PC-9 (cell line): Measurements from ENCODE around the gene VAX1.

ENCODE experiments used
- CTCF ChIP-seq: fragments of 200-600 bp; sonication (generic); conservative IDR thresholded peaks from 2 replicates; pipeline ENCODE4 v1.6.1; 2017; ENCODE audit warnings: mixed run types, antibody characterized with exemption, mild to moderate bottlenecking, moderate library complexity
- EZH2 ChIP-seq: fragments of 200-600 bp; sonication (generic); IDR thresholded peaks from 2 replicates; pipeline ENCODE4 v1.8.0; 2017; ENCODE audit warnings: antibody characterized with exemption, low read depth

GRCh38 chr10:117086546-117086945 lies 51.5 kb downstream of the VAX1 start:
- TF ChIP-seq CTCF: no peak
- TF ChIP-seq EZH2: no peak
